NOMO-1 treated with dmso at 0.1 percent for 144 hours (cell line): ENCODE results near the gene CCDC85B.

Source experiments
- DNase-seq: peaks from one replicate; lab custom pipeline; 2025; ENCODE audit not compliant: unreplicated experiment; lab: John Stamatoyannopoulos, UW

Gene CCDC85B

DNA sequence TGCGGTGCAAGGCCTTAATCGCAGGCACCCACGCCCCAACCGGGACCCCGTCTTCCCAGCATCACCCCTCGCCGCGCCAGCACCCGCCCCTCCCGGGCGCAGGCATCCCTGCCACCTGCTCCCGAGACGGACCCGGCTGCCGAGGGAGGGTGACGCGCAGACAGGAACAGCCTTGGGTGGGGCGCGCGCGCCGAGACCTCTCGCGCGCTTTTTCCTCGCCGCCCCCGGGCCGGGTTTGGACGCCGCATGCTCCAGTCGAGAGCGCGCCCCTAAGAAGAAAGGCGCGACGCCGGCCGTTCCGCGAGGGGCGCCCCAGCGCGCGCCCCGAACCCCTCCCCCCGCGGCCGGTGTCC, 33.0 kb upstream of the CCDC85B start:
- no peak for DNase-seq

DNA sequence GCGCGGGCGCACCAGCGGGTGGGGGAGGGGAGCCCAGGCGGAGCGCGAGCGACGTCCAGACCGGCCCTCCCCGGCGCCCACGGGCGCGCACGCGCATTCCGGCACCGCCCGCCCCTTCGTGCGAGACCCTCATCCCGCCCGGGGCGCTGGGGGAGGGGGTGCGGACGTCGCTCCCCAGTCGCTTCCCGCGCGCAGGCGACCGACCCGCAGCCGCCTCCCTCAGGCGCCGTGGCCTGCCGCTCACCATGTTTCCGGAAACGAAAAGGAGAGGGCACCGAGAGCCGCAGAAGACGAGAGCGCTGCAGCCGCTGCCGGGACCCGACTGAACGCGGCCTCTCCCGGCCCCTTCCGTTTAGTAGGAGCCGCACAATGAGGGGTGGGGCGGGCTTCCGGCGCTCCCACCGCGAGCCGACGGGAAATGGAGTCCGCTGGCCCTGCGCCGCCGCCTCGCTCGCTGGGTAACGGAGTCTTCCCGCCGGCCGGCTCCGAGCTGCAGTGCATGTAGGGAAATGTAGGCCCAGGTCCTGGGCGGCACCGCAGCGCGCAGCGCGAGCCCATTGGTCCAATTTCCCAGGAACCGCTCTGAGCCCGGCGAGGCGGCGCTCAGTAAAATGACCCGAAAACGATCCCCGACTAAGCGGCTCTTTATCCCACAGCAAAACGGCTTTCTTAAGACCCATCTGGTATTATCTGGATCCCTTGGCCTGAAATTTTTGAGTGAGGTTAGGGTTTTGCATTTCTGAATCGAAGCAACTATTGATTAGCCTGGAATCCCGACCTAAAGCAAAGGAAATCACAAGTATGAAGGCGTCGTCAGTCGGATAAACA, 32.4 kb upstream of the CCDC85B start, which contains the start of gene CFL1:
Gene CFL1 (minus strand): TSS at position 328 of the 828 bp plus-strand sequence. CDS start 81 bp downstream, at position 247.
- DNase-seq, result peak; percentile 97

DNA sequence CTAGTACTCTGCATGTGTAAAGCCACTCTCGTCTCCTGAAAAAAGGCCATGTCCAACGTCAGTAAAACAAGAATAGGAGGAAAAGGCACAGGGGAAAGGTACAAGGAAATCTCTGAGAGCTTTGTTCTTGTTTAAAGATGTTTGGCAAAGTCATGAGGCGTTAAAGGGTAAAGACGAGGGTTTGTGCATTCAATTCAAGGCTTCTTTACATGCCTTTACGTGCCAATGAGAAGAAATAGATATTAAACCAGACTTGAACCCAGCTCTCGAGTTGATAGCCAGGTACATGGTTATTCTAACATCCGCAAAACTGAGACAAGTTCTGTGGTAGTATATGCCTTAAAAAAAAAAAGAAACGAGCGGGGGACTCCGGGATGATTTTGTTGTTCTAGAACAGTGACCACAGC, 31.8 kb upstream of the CCDC85B start:
- no peak for DNase-seq

DNA sequence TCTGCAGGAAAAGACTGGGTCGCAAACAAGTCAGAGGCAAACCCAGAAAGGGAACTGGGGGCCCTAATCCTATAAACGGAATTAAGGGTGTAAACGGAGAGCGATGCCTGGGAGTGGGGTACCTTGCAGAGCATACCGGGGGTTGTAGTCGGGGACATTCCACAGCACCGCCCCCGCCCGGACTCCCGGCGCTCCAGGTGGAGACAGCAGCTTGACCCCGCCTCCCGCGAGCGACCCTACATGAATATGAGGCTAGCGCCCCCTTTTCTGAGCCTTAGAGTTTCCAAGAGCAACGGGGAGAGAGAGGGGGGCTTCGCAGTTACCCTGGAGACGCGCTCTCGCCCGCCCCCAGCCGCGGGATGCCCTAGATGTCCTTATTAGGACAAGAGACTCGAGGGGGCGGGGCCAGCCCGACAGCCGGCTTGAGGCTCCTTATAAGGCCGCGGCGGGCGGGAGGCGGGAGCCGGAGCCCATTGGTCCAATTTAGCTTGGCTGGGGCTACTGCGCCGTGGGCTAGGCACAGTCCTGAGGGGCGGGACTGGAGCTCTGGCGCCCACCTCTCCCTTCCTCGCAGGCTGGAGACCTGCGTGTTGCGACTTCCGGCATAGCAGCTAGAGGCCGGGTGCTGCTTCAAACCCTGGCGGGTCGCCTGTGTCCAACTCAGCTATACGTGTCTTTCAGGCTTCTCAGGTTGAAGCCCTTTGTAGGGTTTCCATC, 31.2 kb upstream of the CCDC85B start:
- peak; percentile 99 for DNase-seq

DNA sequence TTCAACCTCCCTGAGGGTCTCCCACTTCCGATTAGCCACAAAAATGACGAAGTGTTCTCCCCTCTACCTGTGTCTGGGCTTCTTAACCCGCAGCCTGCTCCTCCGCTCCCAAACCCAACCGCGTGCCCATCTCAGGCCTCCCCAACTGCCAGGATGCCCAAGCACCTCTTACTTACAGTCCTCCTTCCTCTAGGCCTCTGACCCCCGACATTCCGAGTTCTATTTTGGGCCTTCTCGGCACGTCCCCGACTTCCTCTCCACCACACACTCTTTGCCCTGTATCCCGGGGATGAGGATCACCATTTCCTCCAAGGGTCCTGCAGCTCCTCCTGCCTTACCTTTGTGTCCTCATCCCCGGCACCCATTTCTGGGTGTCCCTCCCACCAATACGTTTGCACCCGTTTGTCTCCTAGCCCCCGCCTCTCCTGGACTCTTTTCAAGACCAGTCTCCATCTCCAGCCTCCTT, 30.6 kb upstream of the CCDC85B start:
- peak; percentile 64 for DNase-seq

DNA sequence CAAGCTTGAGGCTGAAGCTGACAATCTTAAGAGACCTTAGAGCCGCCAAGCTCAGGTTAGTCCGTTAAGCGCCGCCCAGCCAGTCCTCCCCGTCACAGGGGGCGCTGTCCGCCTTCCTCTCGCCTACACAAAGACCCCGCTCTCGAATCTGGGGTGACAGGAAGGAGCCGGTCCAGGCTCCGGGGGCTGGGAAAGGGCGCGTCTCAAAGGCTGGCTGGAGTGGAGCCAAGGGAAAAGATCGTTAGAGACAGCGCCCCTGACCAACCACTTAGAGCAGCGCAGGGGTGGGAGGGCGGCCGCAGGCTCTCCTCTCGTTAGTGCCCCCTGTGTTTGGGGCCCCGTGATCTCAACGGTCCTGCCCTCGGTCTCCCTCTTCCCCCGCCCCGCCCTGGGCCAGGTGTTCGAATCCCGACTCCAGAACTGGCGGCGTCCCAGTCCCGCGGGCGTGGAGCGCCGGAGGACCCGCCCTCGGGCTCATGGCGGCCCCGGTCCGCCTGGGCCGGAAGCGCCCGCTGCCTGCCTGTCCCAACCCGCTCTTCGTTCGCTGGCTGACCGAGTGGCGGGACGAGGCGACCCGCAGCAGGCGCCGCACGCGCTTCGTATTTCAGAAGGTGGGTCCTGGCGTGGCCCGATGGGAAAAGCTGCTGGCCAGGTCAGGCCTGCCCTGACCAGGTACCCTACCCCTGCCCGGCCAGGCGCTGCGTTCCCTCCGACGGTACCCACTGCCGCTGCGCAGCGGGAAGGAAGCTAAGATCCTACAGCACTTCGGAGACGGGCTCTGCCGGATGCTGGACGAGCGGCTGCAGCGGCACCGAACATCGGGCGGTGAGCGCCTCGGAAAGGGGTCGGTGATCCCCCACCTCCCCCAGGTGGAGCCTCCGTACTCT, 30.0 kb upstream of the CCDC85B start, which contains the start of gene MUS81:
Gene MUS81 (plus strand): TSS at position 156 of the 887 bp plus-strand sequence. CDS start 321 bp downstream, at position 477.
- DNase-seq, result peak; percentile 98

DNA sequence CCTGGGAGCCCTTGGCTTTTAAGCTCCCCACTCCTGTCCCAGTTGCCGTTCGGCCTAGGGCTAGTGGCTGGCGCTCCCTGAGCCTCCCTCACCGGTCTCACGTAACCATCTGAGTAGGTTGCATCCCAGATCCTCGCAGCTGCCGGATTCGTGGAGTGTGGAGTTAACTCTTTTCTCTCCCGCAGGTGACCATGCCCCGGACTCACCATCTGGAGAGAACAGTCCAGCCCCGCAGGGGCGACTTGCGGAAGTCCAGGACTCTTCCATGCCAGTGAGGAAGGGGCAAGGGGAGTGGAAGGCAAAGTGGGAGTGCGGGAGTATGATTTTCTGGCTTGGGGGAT, 29.3 kb upstream of the CCDC85B start:
- DNase-seq, result no peak

DNA sequence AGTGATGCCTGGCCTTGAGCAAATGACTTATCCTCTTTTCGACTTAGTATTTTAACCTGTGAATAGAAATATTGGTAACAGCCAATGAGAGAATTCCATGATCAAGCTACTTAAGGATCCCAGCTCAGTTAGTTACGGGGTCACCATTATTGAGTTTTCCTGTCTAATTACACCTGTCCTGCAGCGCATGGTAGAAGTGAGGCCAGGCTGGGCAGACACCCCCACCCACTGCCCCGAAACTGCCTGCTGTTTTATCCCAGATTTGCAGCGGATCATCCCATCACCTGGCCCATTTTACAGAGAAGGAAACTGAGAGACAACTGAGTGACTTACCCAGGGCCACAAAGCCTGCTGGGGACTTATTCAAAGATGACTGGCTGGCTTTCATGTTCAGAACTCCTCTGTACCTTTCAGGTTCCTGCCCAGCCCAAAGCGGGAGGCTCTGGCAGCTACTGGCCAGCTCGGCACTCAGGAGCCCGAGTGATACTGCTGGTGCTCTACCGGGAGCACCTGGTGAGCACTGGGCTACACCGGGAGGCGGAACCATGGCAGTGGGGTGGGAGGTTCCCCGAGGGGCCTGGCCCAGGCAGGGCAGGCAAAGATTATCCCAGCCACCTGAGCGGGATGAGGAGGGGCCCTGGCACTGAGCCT, 28.8 kb upstream of the CCDC85B start:
- DNase-seq, result no peak

DNA sequence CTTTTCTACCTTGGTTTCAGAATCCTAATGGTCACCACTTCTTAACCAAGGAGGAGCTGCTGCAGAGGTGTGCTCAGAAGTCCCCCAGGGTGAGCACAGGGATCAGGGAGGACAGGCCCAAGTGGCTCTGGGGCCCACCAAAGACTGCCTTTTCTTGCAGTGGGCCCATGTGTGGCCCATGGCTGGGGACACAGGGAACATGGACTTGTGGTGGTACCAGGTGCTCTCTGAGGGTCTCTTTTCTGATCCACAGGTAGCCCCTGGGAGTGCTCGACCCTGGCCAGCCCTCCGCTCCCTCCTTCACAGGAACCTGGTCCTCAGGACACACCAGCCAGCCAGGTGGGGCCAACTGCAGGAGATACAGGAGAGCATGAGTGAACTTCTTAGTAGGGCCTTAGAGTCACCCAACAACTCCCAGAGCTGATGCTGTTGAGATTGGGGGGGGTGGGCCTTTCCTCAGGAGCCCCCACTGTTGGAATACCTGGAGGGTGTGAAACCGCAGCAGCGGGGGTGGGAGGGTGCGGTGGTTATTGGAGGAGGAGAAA, 28.2 kb upstream of the CCDC85B start:
- no peak for DNase-seq

DNA sequence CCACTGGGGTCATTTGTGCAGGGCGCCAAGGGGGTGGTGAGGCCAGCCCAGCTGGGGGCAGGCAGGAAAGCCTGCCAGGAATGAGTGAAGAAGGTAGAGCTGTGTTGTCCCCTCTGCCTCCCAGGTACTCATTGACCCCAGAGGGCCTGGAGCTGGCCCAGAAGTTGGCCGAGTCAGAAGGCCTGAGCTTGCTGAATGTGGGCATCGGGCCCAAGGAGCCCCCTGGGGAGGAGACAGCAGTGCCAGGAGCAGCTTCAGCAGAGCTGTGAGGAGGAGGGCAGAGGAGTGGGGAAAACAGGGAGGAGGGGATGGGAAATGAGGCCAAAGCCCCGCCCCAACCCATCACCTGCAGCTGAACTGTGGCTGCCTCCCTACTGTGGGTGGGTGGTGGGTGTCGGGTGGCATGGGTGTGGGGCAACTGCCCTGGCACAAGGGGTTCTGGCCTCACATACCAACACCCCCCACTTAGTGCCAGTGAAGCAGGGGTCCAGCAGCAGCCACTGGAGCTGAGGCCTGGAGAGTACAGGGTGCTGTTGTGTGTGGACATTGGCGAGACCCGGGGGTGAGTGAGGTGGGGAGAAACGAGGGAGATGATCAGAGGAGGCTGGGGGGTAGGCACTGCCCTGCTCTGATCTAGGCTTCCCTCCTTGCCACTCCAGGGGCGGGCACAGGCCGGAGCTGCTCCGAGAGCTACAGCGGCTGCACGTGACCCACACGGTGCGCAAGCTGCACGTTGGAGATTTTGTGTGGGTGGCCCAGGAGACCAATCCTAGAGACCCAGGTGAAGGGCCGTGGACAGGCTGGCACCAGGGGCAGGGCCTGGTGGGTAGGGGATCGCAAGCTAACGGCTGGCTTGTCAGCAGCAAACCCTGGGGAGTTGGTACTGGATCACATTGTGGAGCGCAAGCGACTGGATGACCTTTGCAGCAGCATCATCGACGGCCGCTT, 27.3 kb upstream of the CCDC85B start:
- DNase-seq, result no peak

DNA sequence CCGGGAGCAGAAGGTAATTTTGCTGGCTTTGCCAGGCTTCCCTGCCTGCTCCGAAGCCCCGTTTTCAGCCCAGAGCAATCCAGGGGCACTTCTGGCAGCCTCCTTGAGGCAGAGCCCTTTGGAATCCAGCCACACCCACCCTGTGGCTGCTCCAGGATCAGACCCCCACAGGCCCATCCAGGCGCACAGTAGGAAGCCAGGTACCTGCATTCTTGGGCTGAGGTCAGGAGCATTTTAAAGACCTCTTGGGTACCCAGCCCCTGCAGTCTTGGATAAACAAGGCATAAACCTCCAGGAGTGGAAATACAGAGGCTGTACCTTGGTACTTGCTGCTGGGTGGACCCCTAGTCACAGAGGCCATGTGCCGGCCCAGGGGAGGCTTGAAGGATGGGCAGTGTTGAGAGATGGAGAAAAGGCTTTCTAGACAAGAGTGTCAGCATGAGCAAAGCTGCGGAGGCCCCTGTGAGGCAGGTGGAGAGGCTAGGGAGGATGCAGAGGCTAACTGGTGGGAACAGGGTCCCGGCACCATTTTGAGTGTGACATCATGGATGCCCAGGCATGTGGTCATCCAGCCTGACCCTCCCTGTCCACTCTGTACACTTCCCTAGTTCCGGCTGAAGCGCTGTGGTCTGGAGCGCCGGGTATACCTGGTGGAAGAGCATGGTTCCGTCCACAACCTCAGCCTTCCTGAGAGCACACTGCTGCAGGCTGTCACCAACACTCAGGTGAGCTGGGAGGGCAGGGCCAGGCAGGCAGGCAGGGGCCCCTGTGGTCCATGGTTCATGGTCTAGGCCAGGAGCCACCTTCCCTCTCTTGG, 26.4 kb upstream of the CCDC85B start:
- DNase-seq, result no peak

DNA sequence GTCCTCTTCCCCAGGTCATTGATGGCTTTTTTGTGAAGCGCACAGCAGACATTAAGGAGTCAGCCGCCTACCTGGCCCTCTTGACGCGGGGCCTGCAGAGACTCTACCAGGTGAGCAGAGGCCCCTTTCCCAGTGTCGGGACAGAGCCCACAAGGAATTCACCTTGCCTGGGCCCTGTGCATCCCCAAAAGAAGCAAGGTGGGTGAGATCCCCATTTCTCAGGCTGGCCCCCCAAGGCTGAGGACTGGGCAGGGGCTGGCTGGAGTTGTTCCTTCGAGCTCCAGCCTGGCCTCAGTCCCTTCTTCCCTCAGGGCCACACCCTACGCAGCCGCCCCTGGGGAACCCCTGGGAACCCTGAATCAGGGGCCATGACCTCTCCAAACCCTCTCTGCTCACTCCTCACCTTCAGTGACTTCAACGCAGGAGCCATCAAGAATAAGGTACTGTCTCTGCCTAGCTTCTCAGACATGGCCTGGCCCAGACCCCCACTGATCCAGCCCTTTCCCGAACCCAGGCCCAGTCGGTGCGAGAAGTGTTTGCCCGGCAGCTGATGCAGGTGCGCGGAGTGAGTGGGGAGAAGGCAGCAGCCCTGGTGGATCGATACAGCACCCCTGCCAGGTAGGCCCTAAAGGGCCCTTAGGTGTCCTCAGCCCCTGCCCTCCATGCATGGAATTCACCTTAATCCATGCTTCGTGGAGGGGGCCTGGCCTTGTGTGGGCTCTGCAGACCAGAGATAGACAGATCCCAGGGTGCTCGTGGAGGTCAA, 25.6 kb upstream of the CCDC85B start:
- no peak for DNase-seq

DNA sequence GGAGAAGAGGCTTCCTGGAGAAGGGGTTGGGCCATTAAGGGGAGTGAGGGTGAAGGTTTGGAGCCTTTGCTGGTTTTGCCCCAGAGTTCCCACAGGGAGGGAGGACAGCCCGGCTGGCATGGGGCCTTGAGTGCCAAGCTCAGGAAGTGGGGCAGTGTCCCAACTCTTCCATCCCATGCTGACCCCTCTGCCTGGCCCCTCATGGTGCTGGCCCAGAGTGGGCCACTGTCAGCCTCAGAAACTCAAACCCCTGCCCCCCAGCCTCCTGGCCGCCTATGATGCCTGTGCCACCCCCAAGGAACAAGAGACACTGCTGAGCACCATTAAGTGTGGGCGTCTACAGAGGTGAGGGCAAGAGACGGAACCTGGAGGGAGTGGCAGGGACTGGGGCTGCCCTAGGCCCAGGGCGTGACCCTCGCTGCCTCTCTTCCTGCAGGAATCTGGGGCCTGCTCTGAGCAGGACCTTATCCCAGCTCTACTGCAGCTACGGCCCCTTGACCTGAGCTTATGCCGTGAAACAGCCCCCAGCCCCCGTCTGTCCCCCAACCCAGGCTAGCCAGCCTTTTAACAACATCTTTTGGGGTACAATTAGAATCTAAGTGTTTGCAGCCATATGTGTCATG, 24.8 kb upstream of the CCDC85B start:
- no peak for DNase-seq

DNA sequence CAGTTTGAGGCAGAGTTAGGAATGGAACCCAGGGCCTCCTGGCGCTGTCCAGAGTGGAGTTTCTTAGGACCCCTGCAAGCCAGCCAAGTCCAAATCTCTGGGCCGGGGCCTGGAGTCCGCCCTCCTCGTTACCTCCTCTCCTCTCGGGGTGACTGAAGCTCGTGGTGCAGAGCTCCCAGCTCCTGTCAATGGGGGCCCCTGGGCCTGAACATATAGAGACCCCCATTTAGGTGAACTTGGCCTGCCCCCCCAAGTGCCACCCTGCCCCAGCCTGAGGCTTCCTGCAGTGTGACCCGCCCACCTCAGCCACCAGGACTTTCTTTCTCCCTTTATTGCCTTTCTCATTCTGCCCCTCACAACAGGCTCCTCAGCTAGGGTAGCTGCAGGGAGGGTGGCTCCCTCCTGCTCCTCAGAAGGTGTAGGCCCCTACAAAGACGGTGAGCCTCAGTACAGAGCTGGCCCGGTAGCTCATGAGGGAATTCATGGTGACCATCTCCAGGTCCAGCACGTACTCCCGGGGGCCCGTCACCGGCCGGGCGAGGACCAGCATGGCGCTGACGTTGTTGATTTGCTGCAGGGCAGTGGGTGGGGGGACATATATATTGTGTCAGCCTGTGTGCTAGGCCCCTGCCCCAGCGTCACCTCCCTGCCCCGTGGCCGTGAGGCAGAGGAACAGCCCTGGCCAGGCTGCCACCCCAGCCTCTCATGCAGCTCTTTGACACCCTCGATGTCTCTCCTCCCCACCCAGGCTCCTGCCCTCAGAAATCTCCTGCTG, 23.8 kb upstream of the CCDC85B start:
- DNase-seq, result no peak

DNA sequence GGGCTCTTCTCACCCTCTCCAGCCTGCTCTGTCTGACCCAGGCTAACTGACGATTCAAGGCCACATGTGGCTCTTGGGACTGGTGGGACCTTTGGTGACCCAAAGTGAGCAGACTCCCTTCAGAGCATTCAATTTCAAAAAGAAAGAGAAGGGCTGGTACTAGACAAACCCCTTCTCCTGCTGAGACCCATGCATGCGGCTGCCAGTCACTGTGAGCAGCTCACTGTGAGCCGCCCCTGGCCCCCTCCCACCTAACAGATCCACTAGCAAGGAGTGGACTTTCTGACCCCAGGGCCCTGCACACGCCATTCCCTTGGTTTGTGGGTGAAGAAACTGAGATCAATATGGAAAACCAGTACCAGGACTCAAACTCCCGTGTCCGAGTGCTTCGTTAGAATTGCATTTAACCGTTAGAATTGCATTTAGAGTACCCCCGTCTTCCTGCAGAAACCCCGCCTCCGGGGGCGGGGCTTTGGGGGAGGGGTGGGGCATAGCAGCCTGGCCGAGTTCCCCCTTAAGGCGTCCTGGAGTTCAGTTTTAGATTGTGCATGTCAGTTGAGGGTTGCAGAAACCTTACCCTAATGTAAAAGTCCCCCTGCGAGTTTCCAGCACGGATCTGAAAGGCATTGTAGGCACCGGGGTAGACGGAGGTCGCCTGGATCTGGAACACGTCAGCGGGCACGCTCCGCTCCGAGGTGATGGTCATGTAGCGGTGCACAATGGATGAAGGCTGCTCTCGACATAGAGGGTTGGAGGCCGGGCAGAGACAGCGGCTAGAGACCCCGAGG, 23.0 kb upstream of the CCDC85B start:
- DNase-seq, result no peak
